IgD-negative memory B cell (primary cell): ENCODE measurements around the gene CBX5. TPM values are rescaled to one million over a fixed set of nuclear protein-coding genes. Genes with fewer than 3 reads are reported as not detected.

Experiments
- H3K27ac Mint-ChIP-seq, 3 donors: one replicate each; pipeline ENCODE4 v1.8.0; 2020 to 2022; ENCODE audit warnings: mild to moderate bottlenecking in 3 of 3, mixed read lengths in 3 of 3, moderate library complexity in 1 of 3
- H3K27me3 Mint-ChIP-seq: one replicate; pipeline ENCODE4 v1.8.0; 2021; ENCODE audit warnings: mixed read lengths
- H3K36me3 Mint-ChIP-seq: one replicate; pipeline ENCODE4 v1.8.0; 2020; ENCODE audit warnings: mild to moderate bottlenecking, mixed read lengths
- H3K4me1 Mint-ChIP-seq, 3 donors: one replicate each; pipeline ENCODE4 v1.8.0; 2020 to 2022; ENCODE audit warnings: mixed read lengths in 3 of 3, mild to moderate bottlenecking in 1 of 3
- H3K4me3 Mint-ChIP-seq, 4 donors: one replicate each; pipeline ENCODE4 v1.8.0; 2020 to 2022; ENCODE audit warnings: mild to moderate bottlenecking in 4 of 4, mixed read lengths in 4 of 4, moderate library complexity in 3 of 4
- H3K9me3 Mint-ChIP-seq, 3 donors: one replicate each; pipeline ENCODE4 v1.8.0; 2020 to 2021; ENCODE audit warnings: mixed read lengths in 3 of 3, mild to moderate bottlenecking in 1 of 3
- polyA plus RNA-seq: library from polyadenylated mRNA; unstranded; fragments of 300-500 nt; fragmentation: Illumina TruSeq; gene quantifications from one replicate; pipeline ENCODE4 v1.2.3, GENCODE V29; 2021

CBX5 gene
- polyA plus RNA-seq, 1 donor from 2014 or later = 20.6 TPM

DNA sequence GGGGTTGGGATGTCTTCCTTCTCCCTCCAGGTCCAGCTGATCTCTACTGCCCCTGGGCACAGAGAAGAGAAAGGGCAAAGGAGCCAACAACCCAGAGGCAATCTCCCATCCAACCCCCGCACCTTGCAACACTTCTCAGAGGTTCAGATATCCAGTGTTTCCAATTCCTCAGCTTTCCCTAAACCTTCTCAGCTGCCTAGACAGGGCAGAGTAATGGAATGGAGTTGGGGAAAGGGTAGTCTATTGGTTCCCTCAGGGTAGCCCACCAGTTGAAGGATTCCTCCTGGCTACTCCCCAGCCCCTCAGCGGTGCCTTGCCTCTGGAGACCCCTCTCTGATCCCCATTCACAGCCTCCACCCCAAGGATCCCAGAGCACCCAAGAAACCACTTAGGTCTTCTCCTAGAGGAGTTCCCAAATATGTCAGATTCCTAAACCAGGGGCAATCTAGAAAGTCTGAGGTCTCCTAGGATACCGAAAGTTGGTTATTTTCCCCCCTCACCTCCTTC, 20.4 kb upstream of the CBX5 start:
- H3K27me3 Mint-ChIP-seq = peaks cover 53% of the 10 kb centered on the region
- no peaks in the 10 kb centered on the region for H3K36me3 Mint-ChIP-seq
- H3K9me3 Mint-ChIP-seq = no peaks in the 10 kb centered on the region
- no peak overlapping the region for H3K27ac Mint-ChIP-seq
- H3K4me3 Mint-ChIP-seq = no peak overlapping the region
- peaks cover 27 to 29% (median 28%) of the 10 kb centered on the region in 3 donors for H3K4me1 Mint-ChIP-seq

DNA sequence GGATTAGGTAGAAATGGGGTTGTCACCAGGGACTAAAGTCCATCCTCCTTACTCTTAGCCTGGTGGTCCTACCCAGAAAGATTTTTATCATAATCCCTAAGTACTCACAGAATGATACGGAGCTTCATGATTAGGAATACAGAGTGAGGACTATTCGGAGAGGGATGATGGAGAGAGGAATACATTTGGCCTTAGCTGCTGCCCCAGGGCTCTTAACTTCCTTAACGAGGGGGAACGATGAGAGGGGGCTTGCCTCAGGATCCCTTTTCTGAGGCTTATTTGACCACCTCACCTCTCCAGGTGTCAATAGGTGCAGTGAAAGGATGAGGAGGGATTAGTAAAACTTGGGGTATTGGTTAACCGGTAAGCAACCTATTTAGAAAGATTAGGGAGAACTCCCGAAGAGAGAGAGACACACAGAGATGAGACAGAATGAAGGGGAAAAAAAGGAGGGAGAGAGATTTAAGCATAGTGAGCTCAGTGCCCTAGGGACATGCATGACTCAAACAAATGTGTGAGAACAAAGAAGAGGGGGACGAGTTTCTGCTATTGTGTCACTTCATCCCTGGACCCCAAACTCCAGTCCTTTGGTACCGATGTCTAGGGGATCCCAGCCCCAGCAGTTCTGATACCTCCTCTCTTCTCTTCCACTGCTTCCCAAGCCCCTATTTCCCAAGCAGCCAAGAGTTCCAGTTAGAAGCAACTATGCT, 19.7 kb upstream of the CBX5 start:
- Mint-ChIP-seq H3K4me1 (peaks cover 24 to 28% (median 25%) of the 10 kb centered on the region in 3 donors), H3K4me3 (peak overlapping the region in 1 of 4 donors; percentile 67), H3K36me3 (no peaks in the 10 kb centered on the region), H3K9me3 (no peaks in the 10 kb centered on the region), H3K27me3 (peaks cover 51% of the 10 kb centered on the region), H3K27ac (no peak overlapping the region)

DNA sequence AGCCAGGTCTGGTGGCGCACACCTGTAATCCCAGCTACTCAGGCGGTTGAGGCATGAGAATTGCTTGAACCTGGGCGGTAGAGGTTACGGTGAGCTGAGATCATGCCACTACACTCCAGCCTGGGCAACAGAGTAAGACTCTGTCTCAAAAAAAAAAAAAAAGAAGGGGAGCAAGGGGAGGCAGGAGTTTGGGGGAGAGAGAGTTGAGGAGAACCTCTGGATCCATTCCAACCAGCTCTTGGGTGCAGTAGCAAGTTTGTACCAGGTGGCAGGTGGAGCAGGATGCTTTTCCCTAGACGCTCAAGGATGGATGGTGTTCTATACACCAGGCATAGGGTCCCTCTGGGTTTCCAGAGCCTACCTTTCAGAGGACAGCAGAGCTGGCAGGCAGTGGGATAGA, 19.0 kb upstream of the CBX5 start:
- no peak overlapping the region for H3K4me3 Mint-ChIP-seq
- H3K4me1 Mint-ChIP-seq = peaks cover 17 to 20% (median 18%) of the 10 kb centered on the region in 3 donors
- H3K27me3 Mint-ChIP-seq = peaks cover 51% of the 10 kb centered on the region
- no peaks in the 10 kb centered on the region for H3K36me3 Mint-ChIP-seq
- H3K9me3 Mint-ChIP-seq = no peaks in the 10 kb centered on the region
- H3K27ac Mint-ChIP-seq = no peak overlapping the region

DNA sequence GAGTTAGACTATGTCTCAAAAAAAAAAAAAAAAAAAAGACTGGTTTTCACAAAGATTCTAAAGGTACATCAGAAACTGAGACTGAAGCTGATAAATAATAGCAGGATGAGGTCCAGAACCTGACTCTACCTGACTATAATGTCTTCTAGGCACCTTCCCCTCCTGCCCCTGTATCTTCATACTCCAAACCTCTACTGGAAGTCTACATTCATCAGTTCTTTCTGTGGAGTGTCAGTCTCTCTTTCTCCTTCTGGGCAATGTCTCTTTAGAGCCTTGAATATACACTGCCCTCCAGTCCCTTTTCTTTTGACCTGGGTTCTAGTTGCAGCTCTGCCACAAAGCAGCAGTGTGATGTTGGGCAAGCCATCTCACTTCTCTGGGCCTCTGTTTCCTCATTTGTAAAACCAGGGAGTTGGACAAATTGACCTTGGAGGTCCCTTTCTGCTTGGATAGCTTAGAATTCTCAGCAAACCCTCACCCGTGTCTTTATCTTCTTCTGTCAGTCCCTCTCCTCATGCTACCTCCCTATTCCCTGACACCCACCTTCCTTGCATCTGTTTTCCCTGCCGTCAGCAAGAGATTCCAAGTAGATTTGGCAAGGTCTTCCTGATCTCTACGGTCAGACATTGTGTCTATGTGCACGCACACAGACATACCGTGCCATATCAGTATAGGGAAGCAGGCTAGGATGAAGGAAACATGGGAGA, 16.6 kb upstream of the CBX5 start:
- Mint-ChIP-seq H3K27me3 (peaks cover 37% of the 10 kb centered on the region), H3K4me1 (peaks cover 6 to 10% (median 8%) of the 10 kb centered on the region in 3 donors), H3K9me3 (no peaks in the 10 kb centered on the region), H3K4me3 (no peak overlapping the region), H3K36me3 (no peaks in the 10 kb centered on the region), H3K27ac (peak overlapping the region in 1 of 3 donors; percentile 25)

DNA sequence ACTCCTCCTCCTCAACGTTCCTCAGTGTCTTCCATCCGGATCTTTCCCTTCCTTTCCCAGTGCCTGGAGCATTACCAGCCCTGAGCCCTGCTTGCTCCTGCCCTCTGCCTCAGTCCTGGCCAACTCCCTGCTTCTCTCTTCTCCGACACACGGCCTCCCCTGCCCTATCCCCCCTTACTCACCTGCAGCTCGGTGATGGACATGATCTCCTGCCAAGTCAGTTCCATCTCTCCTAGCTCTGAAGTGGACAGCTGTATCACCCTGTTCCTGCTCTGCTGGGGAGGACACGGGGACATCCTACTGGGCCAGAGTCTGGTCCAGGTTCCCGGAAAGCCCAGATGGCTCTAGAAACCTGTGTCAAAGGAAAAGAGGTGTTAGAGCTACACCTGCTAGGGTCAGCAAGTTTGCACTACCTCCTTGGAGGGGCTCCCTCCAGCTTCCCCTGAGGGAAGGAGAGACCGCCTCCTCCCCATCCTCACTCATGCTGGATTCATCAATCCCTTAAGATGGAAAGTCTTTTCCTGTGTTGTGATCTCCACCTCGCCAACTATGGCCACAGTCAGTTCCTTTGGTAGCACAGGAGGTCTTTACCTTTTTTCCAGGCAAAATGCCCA, 15.1 kb upstream of the CBX5 start:
- Mint-ChIP-seq H3K27ac (peak overlapping the region in 1 of 3 donors; percentile 59), H3K4me1 (peaks cover 4 to 8% (median 6%) of the 10 kb centered on the region in 3 donors), H3K9me3 (no peaks in the 10 kb centered on the region), H3K4me3 (no peak overlapping the region), H3K27me3 (peaks cover 23% of the 10 kb centered on the region), H3K36me3 (no peaks in the 10 kb centered on the region)

DNA sequence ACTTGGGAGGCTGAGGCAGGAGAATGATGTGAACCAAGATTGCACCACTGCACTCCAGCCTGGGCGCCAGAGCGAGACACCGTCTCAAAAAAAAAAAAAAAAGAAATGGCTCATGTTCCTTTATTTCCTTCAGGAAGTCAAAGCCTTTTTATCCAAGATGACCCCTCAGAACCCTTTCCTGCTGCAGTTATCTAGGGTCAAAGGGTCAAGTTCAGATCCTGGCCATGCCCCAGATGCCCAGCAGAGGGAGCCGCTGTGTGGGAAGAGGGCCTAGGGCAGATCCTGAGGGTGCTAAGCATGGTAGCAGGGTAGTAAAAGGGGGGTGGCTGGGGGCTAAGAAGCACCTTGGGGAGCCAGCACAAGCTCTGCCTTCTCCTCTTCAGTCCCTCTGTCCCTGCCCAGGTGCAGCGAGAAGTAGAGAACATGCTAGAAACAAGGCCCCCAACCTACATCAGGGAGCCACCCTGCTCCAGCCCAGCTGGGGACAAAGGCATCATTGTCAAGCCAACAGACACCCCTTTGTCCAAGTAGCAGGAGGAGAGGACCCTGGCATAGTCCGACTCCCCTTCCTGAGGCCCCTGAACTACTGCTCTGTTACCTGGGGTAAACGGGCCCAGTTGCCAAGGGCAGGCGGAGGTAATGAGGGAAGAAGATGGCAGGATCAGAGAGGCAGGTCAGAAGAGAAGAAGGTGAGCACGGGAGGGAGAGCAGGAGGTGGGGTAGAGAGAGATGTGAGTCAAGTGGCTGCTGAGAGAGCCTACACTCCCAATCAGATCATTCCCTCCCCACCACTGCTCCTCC, 14.4 kb upstream of the CBX5 start:
- H3K27ac Mint-ChIP-seq = no peak overlapping the region
- peaks cover 6 to 13% (median 6%) of the 10 kb centered on the region in 3 donors for H3K4me1 Mint-ChIP-seq
- H3K9me3 Mint-ChIP-seq = no peaks in the 10 kb centered on the region
- H3K27me3 Mint-ChIP-seq = peaks cover 16% of the 10 kb centered on the region
- H3K36me3 Mint-ChIP-seq = no peaks in the 10 kb centered on the region
- H3K4me3 Mint-ChIP-seq = no peak overlapping the region

DNA sequence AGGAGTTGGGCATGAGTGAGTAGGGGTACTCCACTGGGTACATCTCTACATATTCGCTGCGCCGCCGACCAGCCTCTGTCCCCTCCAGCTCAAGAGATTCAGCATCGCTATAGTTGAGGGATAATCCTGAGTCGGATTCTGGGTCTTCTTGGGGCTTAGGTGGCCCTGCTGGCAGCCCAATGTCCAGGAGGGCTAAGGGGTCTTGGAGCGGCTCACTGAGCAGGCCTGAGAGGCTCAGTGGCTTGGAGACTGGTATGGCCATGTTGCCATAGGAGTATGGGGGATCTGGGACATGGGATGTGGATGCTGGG, 13.0 kb upstream of the CBX5 start:
- H3K27me3 Mint-ChIP-seq = peaks cover 5% of the 10 kb centered on the region
- H3K4me1 Mint-ChIP-seq = peaks cover 4 to 14% (median 5%) of the 10 kb centered on the region in 3 donors
- H3K4me3 Mint-ChIP-seq = no peak overlapping the region
- no peak overlapping the region for H3K27ac Mint-ChIP-seq
- no peaks in the 10 kb centered on the region for H3K9me3 Mint-ChIP-seq
- no peaks in the 10 kb centered on the region for H3K36me3 Mint-ChIP-seq

DNA sequence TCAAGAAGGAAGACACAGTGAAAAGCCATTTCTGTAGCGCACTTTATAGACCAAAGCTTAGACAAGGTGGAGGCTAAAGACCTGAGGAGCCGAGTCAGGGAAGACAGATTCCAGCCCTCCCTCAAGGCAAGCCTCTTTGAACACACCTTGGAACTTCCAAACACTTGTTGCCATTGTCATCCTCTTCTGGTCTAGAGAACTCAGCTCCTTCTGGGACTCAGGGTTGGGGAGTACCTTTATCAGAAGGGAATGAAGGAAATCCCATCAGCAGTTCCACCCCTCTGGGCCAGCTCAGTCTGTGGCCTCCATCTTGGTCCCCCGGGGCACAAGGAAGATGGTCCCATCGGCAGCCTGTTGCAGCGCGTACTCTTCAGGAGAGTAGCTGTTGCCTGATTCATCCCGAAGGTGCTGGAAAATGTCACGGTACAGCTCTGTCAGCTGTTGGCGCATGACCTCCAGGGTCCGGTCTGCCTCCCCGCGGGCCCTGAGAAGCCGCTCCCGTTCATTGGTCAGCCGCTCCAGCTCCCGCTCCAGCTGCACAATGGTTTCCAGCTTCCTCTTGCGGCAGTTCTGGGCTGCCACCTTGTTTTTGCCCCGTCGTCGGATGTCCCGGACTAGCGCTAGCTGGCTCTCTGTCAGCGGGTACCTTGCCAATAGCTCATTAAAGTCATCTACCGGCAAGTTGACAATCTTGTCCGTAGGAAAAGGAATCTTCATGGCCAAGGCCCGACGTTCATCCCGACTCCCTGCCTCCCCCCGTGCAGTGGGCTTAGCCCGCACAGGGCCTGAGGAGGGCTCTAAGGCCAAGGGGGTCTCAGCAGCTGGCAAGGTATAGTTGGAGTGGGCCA, 12.4 kb upstream of the CBX5 start:
- no peaks in the 10 kb centered on the region for H3K9me3 Mint-ChIP-seq
- H3K4me3 Mint-ChIP-seq = no peak overlapping the region
- peaks cover 2 to 12% (median 2%) of the 10 kb centered on the region in 3 donors for H3K4me1 Mint-ChIP-seq
- H3K27me3 Mint-ChIP-seq = peaks cover 2% of the 10 kb centered on the region
- H3K36me3 Mint-ChIP-seq = no peaks in the 10 kb centered on the region
- H3K27ac Mint-ChIP-seq = no peak overlapping the region

DNA sequence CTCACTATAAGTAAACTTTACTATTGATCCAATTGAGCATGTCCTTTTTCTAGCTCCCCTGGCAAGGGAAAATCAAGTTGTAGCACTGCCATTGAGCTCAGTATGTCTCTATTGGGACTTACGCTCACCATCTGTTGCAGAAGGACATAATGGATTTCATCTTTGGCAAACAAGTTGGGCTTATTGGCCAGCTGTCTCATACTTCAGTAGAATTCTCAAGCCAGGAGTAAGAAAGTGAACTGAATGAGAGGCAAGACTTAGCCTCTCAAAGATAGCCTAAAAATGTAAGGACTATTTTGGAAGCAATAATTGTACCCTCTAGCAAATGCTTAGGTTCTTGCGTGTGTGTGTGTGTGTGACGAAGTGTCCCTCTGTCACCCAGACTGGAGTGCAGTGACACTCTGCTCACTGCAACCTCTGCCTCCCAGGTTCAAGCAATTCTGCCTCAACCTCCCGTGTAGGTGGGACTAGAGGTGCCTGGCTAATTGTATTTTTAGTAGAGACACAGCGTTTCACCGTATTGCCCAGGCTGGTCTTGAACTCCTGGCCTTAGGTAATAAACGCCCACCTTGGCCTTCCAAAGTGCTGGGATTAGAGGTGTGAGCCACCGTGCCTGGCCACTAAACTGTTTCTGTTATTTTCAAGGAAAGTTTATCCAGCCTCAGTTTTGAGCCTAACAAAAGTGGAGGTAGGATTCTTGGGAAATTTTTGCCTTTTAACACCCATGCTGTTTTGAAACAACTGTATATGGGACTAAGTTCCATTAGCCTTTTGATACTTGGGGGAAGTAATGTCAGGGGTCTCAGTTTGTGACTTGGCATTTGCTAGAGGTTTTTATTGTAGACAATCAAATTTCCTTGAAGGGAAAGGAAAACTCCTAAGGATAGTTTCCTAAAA, 7.6 kb upstream of the CBX5 start:
- H3K9me3 Mint-ChIP-seq = no peaks in the 10 kb centered on the region

DNA sequence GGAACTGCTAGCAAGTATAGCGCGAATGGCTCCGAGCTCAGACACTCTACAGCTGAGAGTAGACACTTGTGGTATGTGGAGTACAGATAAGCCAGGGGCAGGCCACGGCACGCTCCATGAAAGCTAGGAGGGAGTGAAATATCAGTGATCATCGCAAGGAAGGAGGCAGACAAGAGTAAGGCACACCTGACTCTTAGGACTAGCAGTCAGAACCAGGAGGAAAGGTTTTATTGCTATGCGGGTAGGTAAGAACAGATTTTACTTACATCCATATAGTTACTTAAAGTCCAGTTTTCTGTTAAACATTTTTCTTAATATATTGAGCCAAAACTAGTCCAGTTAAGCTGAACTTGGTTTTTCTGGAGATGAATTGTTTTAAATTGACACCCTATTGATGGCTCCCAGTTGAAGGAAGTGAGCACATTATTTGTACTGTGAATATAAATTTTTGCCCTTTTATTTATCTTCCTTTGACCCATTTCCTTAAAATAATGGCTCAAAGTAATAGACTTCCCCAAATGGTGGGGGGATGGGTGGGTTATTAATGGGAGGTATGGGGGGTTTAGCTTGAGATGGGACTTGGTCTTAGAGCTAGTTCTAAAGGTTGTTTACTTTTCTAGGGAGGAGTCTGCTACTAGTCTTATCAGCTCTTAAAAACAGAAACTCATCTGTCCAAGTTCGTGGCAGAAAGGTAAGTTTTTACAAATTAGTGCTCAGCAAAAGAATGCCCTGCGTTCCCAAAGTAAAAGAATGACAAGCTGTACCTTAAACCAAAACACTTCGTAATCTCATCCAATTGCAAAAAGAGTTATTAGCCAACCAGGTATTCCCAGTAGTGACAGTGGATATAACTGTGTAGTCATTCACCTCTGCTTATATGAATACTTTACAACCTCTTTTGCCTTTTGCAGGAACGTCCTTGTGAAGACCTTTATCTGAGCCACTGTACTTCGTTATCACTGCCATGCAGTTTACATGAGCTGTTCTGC, 6.4 kb upstream of the CBX5 start:
- Mint-ChIP-seq H3K4me1 (peaks cover 38 to 44% (median 39%) of the 10 kb centered on the region in 3 donors), H3K4me3 (peak overlapping the region in 2 of 4 donors; percentile 5 to 38), H3K27me3 (no peaks in the 10 kb centered on the region), H3K36me3 (peaks cover 15% of the 10 kb centered on the region), H3K27ac (peak overlapping the region; percentile 52 to 92 (median 81)), H3K9me3 (no peaks in the 10 kb centered on the region)

More for the DNA sequence above, 7.6 kb upstream of the CBX5 start:
- Mint-ChIP-seq H3K36me3 (peaks cover 5% of the 10 kb centered on the region), H3K27ac (peak overlapping the region in 1 of 3 donors; percentile 25), H3K27me3 (no peaks in the 10 kb centered on the region), H3K4me1 (peaks cover 29 to 36% (median 32%) of the 10 kb centered on the region in 3 donors), H3K4me3 (no peak overlapping the region)

DNA sequence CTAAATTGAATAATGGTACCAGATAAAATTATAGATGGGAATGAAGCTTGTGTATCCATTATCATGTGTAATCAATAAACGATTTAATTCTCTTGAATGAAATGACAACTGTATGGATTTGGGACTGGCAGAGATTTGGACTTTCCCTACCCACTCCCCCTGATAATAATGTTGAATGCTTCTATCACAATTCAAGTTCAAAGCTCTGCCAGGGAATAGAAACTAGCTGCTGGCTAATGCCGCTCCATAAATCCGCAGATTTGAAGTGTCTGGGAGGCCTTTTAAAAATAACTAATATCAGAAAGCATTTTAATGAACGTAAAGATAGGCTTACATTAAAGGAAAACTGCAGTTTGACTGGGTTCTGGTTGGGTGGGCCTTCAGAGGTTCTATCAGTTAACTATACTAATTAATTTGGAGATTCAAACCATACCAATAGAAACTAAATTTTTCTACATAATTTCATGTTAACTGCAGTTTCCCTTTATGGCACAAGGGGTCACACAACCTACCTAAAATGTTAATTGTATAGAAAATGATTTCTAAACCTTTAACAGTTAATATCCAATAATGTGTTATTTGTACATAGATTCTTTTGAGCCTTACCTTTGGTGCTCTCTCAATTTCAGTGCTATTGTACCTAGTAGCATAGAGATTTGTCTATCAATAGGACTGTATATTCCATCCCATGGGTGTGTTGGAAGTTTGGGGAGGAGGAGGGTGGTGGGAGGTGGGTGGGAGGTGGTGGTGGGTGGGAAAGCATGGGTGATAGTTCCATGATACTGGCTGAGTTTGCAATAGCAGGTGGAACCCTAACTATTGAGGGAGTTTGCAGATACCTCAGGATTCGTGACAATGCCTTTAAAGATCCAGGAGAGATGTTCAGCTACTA, 5.5 kb upstream of the CBX5 start:
- Mint-ChIP-seq H3K27ac (peak overlapping the region; percentile 35 to 92 (median 81)), H3K9me3 (no peaks in the 10 kb centered on the region), H3K4me1 (peaks cover 38 to 44% (median 39%) of the 10 kb centered on the region in 3 donors), H3K27me3 (no peaks in the 10 kb centered on the region), H3K4me3 (peak overlapping the region in 3 of 4 donors; percentile 32 to 76 (median 59)), H3K36me3 (peaks cover 15% of the 10 kb centered on the region)
